Testis (tissue), 3 donors: Measurements from ENCODE around the gene MCUR1. TPM values are rescaled to one million over a fixed set of nuclear protein-coding genes. Genes with fewer than 3 reads are reported as not detected.
"Not testable (repeated sequence)": the region's sequence is repeated elsewhere in the genome, so short reads cannot be mapped to it uniquely, and the experiment has no call there.

Experiments used
- DNase-seq: peaks from one replicate; pipeline ENCODE4 v3.0.0-alpha.2; 2019
- H3K27ac ChIP-seq, 2 donors: fragments of 200-600 bp; sonication (generic); one replicate each; pipeline ENCODE4 v1.5.1; 2019
- H3K27me3 ChIP-seq: fragments of 200-600 bp; sonication (generic); one replicate; pipeline ENCODE4 v1.5.1; 2019
- H3K36me3 ChIP-seq: fragments of 200-600 bp; sonication (generic); one replicate; pipeline ENCODE4 v1.5.1; 2017; ENCODE audit warnings: low read depth; ENCODE audit errors: missing control alignments
- H3K4me1 ChIP-seq: fragments of 200-600 bp; sonication (generic); one replicate; pipeline ENCODE4 v1.5.1; 2019
- H3K4me3 ChIP-seq, 2 donors: fragments of 200-600 bp; sonication (generic); one replicate each; pipeline ENCODE4 v1.5.1; 2017 to 2019
- H3K9me3 ChIP-seq: fragments of 200-600 bp; sonication (generic); one replicate; pipeline ENCODE4 v1.5.1; 2017
- CTCF ChIP-seq, 3 experiments: fragments of 450-650 bp in 2 of 3; fragments of 200-600 bp in 1 of 3; sonication (generic) in 1 of 3; IDR thresholded peaks; one replicate each; pipeline ENCODE4 v1.5.1; 2016 to 2019; ENCODE audit warnings: antibody characterized with exemption in 3 of 3, mild to moderate bottlenecking in 2 of 3, moderate library complexity in 1 of 3
- POLR2A ChIP-seq: fragments of 450-650 bp; IDR thresholded peaks from one replicate; pipeline ENCODE4 v1.6.1; 2017; ENCODE audit warnings: antibody characterized with exemption, mild to moderate bottlenecking, moderate library complexity
- whole genome bisulfite sequencing, 2 donors: methylation state at CpG; one replicate each; pipeline ENCODE4 v1.1.5; 2018; 5-methylcytosine and 5-hydroxymethylcytosine counted together
- intact Hi-C: fragments of 100-400 bp; cut with DNase I; formaldehyde crosslinking; loops from one replicate; pipeline ENCODE4 v1.15.1; 2023; ENCODE audit warnings: low total_unique reads
- polyA plus RNA-seq: library from polyadenylated mRNA; stranded (reverse); fragments of 350-450 nt; fragmentation: Illumina TruSeq; extraction: RNeasy Lipid Tissue Mini Kit (QIAGEN cat#74804); gene quantifications from one replicate; pipeline ENCODE4 v1.2.3, GENCODE V29; 2014; ENCODE audit warnings: low read depth, low replicate concordance; ENCODE audit not compliant: insufficient read depth
- total RNA-seq, 2 donors: library from RNA; depleted of rRNA; stranded (reverse); fragments of >200 nt; gene quantifications; one replicate each; pipeline ENCODE4 v1.2.3, GENCODE V29; 2016

MCUR1 gene
- total and polyA plus RNA-seq, 3 donors from 2014 or later = 12.0 to 18.5 (median 12.8) TPM

GRCh38 chr6:13838616-13839015 is 24.3 kb upstream of the MCUR1 start:
- Histone ChIP-seq H3K27ac (no peak overlapping the region), H3K9me3 (no peaks in the 10 kb centered on the region), H3K4me1 (no peaks in the 10 kb centered on the region), H3K27me3 (no peaks in the 10 kb centered on the region), H3K4me3 (no peak overlapping the region), H3K36me3 (no peaks in the 10 kb centered on the region)
- 67 to 69% methylated on average over 3 of the region's 3 CpGs for WGBS, 2 donors
- DNase-seq = no peak
- intact Hi-C loops = no loop called here
- TF ChIP-seq CTCF (IDR thresholded peaks at IDR 0.05) (no peak), POLR2A (no peak)

GRCh38 chr6:13836170-13836569 is 21.8 kb upstream of the MCUR1 start:
- WGBS, 2 donors = 85 to 95% methylated on average over 5 of the region's 5 CpGs
- intact Hi-C loops = no loop called here

GRCh38 chr6:13834790-13835189 is 20.4 kb upstream of the MCUR1 start:
- intact Hi-C loops = no loop called here
- H3K4me1 ChIP-seq = no peaks in the 10 kb centered on the region
- TF ChIP-seq POLR2A (no peak), CTCF (IDR thresholded peaks at IDR 0.05) (no peak)
- WGBS, 2 donors = 56 to 59% methylated on average over 1 of the region's 1 CpG
- H3K27me3 ChIP-seq = no peaks in the 10 kb centered on the region
- H3K36me3 ChIP-seq = no peaks in the 10 kb centered on the region
- no peak overlapping the region for H3K27ac ChIP-seq
- no peak overlapping the region for H3K4me3 ChIP-seq
- no peak for DNase-seq
- no peaks in the 10 kb centered on the region for H3K9me3 ChIP-seq

More at GRCh38 chr6:13836170-13836569, 21.8 kb upstream of the MCUR1 start:
- no peaks in the 10 kb centered on the region for H3K9me3 ChIP-seq
- no peak for TF ChIP-seq CTCF (IDR thresholded peaks at IDR 0.05)
- TF ChIP-seq POLR2A = no peak
- H3K36me3 ChIP-seq = no peaks in the 10 kb centered on the region
- no peak for DNase-seq
- no peak overlapping the region for H3K4me3 ChIP-seq
- no peaks in the 10 kb centered on the region for H3K27me3 ChIP-seq
- no peak overlapping the region for H3K27ac ChIP-seq
- no peaks in the 10 kb centered on the region for H3K4me1 ChIP-seq

GRCh38 chr6:13834018-13834417 is 19.7 kb upstream of the MCUR1 start:
- H3K9me3 ChIP-seq, H3K4me1 ChIP-seq, DNase-seq, H3K36me3 ChIP-seq, H3K27ac ChIP-seq, H3K4me3 ChIP-seq, intact Hi-C loops, H3K27me3 ChIP-seq: not testable (repeated sequence)
- WGBS, 2 donors = 57 to 79% methylated on average over 5 of the region's 5 CpGs

GRCh38 chr6:13832778-13833177 is 18.4 kb upstream of the MCUR1 start:
- Histone ChIP-seq H3K4me3 (no peak overlapping the region), H3K27ac (no peak overlapping the region), H3K27me3 (no peaks in the 10 kb centered on the region), H3K36me3 (no peaks in the 10 kb centered on the region), H3K4me1 (no peaks in the 10 kb centered on the region), H3K9me3 (no peaks in the 10 kb centered on the region)
- WGBS, 2 donors = 87 to 96% methylated on average over 1 of the region's 1 CpG
- no peak for TF ChIP-seq CTCF (IDR thresholded peaks at IDR 0.05)
- DNase-seq = no peak
- intact Hi-C loops = no loop called here
